Measurements from ENCODE around the gene SLC26A1.
"Not testable (repeated sequence)": the region's sequence is repeated elsewhere in the genome, so short reads cannot be mapped to it uniquely, and the experiment has no call there.

SLC26A1 gene

DNA sequence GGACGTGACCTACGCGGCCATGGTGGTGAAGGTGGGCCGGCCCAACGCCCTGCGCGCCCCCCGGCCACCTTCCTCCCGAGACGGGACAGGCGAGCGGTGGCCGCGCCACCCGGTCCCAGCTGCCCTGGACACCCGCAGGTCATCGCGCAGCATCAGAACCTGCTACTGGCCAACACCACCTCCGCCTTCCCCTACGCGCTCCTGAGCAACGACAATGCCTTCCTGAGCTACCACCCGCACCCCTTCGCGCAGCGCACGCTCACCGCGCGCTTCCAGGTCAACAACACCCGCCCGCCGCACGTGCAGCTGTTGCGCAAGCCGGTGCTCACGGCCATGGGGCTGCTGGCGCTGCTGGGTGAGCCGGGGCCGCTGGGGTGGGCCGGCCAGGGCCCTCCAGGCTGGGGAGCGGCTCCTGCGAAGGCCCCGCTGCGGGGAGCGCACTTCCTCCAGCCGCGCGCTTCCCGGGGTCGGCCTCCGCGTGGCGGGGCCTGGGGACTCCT is 9.0 kb upstream of the SLC26A1 start:
- DNase-seq (ENCODE audit: low read depth): peak; percentile 34
- TF ChIP-seq, protein P1, sequence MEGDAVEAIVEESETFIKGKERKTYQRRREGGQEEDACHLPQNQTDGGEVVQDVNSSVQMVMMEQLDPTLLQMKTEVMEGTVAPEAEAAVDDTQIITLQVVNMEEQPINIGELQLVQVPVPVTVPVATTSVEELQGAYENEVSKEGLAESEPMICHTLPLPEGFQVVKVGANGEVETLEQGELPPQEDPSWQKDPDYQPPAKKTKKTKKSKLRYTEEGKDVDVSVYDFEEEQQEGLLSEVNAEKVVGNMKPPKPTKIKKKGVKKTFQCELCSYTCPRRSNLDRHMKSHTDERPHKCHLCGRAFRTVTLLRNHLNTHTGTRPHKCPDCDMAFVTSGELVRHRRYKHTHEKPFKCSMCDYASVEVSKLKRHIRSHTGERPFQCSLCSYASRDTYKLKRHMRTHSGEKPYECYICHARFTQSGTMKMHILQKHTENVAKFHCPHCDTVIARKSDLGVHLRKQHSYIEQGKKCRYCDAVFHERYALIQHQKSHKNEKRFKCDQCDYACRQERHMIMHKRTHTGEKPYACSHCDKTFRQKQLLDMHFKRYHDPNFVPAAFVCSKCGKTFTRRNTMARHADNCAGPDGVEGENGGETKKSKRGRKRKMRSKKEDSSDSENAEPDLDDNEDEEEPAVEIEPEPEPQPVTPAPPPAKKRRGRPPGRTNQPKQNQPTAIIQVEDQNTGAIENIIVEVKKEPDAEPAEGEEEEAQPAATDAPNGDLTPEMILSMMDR (conservative IDR thresholded peaks at IDR 0.05; ENCODE audit: low read depth, low read length): no peak
- H3K4me3 ChIP-seq (ENCODE audit: low read depth, low read length): no peak overlapping the region

DNA sequence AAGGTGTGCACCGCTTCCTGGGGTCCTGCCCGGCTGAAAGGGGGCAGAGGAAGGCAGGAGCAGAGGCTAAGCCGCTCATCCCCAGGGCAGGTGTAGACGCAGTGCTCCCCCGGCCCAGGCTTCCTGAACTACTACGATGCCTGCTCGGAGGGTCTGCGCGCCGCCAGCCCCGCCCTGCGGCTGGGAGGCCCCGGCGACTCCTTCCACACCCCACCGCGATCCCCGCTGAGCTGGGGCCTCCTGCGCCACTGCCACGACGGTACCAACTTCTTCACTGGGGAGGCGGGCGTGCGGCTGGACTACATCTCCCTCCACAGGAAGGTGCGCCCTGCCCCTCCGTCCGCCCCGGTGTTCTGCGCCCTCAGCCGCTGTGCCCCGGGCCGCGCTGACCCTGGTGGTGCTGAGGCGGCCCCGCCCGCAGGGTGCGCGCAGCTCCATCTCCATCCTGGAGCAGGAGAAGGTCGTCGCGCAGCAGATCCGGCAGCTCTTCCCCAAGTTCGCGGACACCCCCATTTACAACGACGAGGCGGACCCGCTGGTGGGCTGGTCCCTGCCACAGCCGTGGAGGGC is 8.4 kb upstream of the SLC26A1 start:
- no peak for DNase-seq (ENCODE audit: low read depth)
- H3K4me3 ChIP-seq (ENCODE audit: low read depth, low read length): no peak overlapping the region
- TF ChIP-seq, protein P1 (conservative IDR thresholded peaks at IDR 0.05; ENCODE audit: low read depth, low read length): no peak

DNA sequence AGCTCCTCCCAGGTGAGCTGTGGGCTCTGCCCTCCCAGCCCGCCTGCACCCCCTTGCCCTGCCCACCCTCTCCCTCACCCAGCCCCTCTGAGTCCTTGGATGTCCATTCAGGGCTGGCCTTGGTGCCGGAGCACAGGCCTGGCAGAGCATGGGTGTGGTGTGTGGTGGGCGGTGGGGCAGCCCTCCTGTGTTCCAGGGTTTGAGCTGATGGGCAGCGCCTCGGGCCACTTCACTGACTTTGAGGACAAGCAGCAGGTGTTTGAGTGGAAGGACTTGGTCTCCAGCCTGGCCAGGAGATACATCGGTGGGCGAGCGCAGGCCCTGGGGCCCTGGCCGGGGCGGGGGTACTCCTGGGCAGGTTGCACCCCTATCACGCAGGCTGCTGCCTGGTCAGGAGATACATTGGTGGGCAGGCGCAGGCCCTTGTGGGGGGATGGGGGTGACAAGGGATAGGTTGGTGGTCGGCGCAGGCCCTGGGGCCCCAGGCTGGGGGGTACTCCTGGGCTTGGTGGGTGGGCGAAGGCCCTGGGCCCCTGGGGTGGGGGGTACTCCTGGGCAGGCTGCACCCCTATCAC is 7.6 kb upstream of the SLC26A1 start:
- TF ChIP-seq, protein P1 (conservative IDR thresholded peaks at IDR 0.05; ENCODE audit: low read depth, low read length): no peak
- H3K4me3 ChIP-seq (ENCODE audit: low read depth, low read length): no peak overlapping the region
- DNase-seq (ENCODE audit: low read depth): no peak

DNA sequence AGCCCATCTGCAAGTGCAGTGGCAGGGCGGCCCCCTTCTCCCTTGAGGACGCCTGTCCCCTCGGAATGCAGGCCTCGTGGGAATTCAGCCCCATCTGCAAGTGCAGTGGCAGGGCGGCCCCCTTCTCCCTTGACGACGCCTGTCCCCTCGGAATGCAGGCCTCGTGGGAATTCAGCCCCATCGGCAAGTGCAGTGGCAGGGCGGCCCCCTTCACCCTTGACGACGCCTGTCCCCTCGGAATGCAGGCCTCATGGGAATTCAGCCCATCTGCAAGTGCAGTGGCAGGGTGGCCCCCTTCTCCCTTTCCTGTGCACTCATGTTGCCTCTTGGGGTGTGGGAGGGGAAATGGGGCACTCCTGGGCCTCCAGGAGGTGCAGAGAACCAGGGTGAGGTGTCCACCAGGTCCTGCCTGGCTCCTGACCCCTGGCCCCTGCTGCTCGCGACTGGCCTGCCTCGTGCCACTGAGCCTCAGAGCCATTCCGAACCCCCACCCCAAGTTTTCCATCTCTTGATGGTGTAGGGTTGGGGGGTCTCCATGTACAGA is 6.8 kb upstream of the SLC26A1 start:
- DNase-seq (ENCODE audit: low read depth): no peak
- H3K4me3 ChIP-seq (ENCODE audit: low read depth, low read length): no peak overlapping the region
- TF ChIP-seq, protein P1 (conservative IDR thresholded peaks at IDR 0.05; ENCODE audit: low read depth, low read length): no peak

DNA sequence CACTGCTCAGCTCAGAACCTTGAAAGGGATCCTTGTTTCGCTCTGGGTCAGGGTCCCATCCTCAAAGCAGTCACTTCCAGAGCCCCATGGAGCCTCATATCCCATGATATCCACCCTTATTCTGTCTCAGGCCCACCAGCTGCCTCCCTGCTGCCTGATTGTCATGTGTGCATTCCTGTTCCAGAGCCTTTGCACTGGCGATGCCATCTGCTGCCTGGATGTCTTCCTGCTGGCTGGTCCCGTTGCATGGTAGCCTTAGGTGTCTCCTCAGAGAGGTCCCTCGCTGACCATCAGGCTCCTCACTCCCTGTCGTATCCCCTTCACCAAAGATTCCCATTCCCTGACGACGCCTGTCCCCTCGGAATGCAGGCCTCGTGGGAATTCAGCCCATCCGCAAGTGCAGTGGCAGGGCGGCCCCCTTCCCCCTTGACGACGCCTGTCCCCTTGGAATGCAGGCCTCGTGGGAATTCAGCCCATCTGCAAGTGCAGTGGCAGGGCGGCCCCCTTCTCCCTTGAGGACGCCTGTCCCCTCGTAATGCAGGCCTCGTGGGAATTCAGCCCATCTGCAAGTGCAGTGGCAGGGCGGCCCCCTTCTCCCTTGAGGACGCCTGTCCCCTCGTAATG is 6.1 kb upstream of the SLC26A1 start:
- not testable (repeated sequence) for DNase-seq (ENCODE audit: low read depth); H3K4me3 ChIP-seq (ENCODE audit: low read depth, low read length)
- TF ChIP-seq, protein P1 (conservative IDR thresholded peaks at IDR 0.05; ENCODE audit: low read depth, low read length): peak; percentile 4

DNA sequence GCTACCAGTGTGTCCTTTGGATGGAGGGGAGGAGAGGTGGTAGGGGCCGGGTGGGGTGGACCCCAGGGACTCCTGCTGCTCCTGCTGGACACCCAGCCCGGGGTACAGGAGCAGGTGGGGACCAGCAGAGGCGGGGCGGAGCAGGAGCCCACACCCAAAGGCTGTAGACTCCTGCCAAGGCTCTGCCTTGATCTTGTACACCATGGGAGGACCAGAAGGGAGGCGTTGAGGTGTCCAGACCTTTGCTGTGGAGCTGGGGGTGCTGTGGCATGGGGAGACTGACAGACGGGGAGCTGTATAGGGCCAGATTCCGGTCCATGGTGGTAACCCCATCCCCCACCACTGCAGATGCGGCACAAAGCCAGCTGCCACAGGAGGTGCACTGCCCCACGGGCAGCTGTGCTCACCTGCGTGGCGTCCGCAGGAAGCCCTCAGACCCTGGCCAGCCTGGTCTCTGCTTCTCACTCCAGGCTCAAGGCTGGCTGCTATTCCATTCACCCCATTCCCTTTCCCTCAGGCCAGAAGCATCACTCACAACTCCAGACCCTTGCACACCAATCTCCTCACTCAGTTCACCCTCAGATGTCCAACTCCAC is 5.0 kb upstream of the SLC26A1 start:
- no peak overlapping the region for H3K4me3 ChIP-seq (ENCODE audit: low read depth, low read length)
- TF ChIP-seq, protein P1 (conservative IDR thresholded peaks at IDR 0.05; ENCODE audit: low read depth, low read length): no peak
- no peak for DNase-seq (ENCODE audit: low read depth)
